GM18507 (cell line): ENCODE data around the gene TJP3.

Source experiments
- DNase-seq: peaks from one replicate; pipeline ENCODE4 v3.0.0; 2011; ENCODE audit warnings: low read depth; ENCODE audit not compliant: insufficient read length; ENCODE audit errors: extremely low spot score
- FAIRE-seq: peaks from 2 replicates; lab custom pipeline; 2011; peaks lifted over from hg19 to GRCh38; lab: Jason Lieb, UNC

TJP3 gene

DNA sequence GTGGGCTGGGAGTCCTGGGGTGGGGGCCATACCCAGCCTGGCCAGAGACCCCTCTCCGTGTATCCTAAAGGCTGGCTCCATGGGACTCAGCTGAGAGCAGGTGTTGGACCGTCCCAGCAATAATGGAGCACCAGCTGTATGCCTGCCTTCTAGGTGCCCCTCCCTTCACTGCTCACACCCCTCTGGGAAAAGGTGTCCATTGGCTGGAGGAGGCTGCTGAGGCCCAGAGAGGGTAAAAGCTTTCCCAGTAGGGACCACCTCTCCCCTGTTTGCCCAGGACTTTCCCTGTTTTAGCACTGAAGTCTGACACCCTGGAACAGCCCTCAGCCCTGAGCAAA lies 67.2 kb downstream of the TJP3 start:
- no peak for FAIRE-seq
- no peak for DNase-seq

DNA sequence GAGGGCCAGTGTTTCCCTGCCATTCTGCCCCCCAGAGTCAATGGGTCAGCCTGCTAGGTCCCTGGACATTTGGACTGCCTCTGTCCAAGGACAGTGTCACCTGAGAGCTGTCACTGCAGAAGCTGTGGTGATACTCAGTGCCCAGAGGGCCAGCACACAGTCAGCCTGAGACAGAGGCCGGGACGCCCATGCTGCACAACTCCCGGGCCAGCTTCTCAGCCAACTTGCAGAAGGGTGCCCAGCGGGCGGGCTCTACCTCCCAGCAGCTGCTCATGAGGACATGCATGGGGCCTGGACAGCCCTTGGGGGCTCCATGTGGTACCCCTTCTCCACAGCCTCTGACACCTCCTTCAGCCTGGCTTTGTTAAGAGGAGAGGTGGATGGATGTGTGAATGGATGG lies 67.6 kb downstream of the TJP3 start:
- no peak for DNase-seq
- no peak for FAIRE-seq

DNA sequence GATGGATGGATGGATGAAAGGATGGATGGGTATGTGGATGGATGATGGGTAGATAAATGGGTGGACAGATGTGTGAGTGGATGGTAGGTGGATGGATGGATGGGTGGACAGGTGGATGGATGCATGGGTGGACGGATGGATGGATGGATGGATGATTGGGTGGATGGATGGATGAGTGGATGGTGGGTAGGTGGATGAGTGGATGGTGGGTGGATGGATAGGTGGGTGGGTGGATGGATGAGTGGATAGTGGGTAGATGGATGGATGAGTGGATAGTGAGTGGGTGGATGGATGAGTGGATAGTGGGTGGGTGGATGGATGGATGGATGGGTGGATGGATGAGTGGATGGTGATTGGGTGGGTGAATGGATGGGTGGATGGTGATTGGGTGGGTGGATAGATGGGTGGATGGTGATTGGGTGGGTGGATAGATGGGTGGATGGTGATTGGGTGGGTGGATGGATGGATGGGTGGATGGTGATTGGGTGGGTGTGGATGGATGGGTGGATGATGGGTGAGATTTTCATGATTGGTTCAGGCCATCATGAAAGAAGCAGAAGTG lies 68.4 kb downstream of the TJP3 start:
- FAIRE-seq (no peak), DNase-seq (no peak)

DNA sequence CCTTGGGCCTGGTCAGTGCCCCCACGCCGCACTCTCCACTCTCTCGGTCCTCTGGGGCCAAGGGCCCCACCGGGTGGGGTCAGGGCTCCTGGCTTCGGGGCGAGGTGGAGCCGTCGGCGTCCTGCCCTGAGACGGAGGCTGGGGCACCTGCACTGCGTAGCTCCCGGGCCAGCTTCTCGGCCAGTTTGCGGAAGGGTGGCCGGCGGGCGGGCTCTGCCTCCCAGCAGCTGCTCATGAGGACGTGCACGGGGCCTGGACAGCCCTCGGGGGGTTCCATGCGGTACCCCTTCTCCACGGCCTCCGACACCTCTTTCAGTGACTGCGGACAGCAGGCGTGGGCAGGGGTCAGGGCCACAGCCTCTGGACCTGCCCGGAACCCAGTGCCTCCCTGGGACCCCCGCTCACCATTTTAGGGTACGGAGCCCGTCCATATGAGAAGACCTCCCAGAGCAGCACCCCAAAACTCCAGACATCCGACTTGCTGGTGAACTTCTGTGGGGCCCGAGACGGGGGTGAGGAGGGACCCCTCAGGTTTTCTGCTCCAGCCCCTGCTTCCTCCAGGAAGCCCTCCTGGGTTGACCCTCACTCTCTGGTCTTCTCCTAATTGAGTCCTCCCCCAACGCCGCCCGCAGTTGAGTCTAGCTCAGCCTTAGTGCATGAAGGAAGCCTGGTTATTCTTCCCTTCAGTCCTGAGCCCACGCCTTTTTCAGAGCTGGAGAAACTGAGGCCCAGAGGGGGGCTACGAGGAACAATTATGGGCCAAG lies 70.1 kb downstream of the TJP3 start:
- FAIRE-seq (no peak), DNase-seq (no peak)

DNA sequence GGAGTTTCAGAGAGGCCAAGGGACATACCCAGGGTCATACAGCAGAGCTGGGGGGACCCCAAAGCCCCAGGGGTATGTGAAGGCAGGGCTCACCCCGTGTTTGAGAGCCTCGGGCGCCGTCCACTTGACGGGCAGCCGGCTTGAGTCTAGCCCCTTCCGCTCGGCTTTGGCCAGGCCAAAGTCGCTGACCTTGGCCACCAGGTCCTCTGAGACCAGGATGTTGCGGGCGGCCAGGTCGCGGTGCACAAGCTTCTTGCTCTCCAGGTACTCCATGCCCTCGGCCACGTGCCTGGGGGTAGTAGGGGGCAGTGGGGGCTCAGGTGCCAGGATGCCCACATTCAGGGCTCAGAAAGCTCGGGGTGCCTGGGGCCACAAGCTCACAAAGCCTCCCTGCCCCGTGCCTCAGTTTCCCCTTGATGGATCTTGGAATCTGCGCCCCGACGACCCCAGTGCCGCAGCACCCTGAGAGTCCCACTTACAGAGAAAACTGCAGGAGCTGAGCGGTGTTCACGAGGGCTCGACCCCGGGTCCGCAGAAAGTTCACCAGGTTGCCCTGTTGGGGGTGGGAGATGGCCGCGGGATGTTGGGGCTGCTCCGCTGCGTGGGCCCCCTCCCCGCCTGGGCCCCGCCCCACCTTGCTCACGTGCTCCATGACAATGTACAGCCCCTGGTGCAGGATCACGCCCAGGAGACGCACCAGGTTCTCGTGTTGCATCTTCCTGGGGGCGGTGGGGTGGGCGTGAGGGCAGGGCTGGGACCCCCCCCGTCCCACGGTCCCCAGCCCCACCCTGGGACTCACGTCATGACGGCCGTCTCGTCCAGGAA lies 70.9 kb downstream of the TJP3 start:
- no peak for FAIRE-seq
- DNase-seq, result no peak

DNA sequence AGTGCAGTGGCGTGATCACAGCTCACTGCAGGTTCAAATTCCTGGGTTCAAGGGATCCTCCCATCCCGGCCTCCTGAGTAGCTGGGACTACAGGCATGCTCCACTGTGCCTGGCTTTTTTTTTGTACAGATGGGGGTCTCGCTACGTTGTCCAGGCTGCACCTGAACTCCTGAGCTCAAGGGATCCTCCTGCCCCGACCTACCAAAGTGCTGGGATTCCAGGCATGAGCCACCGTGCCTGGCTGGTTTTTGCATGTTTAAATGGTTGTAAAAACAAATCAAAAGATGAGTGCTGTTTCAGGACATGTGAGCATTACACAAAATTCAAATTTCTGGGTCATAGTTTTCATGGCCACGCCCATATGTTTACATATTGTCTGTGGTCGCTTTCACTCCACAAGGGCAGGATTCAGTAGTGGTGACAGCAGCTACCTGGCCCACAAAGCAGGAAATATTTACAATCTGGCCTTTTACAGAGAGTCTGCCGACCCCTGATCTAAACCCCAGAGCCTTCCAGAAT lies 72.7 kb downstream of the TJP3 start:
- DNase-seq (no peak), FAIRE-seq (no peak)

DNA sequence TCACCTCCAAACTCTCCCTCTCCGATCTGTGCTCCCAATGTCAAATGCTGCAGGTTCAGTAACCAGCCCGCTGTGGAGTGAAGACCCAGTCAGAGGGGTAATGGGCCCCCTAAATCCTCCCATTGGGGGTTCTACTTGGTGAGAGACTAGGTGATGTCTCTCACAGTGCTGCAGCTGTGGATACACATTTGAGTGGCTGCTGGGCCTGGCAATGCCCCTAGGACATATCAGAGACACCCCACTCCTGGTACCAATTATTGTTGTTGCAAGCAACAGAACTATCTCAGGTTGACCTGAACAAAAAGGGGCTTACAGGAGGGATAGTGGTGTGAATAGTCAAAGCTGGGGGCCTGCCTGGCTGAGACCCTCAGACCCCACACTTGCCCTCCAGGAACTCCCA lies 73.4 kb downstream of the TJP3 start:
- DNase-seq, result no peak
- FAIRE-seq, result no peak

DNA sequence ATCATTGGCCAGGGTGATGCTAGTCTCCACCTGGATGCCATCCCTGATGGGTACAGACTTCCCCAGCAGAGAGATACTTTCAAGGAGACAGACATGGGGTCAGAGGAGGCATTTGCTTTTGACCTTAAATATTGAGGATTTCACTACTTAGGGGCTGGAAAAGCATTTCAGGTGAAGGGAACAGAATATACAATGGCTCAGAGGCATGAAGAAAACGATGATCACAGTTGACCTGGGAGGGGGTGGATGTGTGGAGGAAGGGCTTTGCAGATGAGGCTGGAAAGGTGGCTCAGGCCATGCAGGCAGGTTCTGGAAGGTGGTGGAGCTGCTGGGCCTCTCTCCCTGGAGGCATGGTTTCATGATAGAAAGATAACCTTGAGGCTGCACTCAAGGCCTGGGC lies 74.1 kb downstream of the TJP3 start:
- DNase-seq, result no peak
- FAIRE-seq, result no peak

DNA sequence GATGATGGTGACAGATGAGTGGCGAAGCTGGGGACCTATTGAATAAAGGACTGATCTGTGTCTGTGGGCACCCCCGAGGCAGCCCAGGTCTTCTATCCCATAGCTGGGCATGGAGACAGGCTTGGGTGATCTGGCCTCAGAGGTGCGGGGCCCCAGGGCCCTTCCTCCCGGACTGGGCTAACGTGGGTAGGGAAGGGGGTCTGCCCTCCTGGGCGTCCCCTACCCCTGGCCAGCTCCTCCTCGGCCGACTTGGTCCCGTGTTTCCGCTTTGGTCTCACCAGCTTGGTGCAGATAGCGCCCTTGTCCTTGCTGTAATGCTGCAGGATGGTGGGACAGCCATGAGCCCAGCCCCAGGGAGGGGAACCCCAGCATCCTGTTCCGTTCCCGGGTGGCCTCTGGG lies 74.7 kb downstream of the TJP3 start:
- no peak for FAIRE-seq
- DNase-seq, result no peak

DNA sequence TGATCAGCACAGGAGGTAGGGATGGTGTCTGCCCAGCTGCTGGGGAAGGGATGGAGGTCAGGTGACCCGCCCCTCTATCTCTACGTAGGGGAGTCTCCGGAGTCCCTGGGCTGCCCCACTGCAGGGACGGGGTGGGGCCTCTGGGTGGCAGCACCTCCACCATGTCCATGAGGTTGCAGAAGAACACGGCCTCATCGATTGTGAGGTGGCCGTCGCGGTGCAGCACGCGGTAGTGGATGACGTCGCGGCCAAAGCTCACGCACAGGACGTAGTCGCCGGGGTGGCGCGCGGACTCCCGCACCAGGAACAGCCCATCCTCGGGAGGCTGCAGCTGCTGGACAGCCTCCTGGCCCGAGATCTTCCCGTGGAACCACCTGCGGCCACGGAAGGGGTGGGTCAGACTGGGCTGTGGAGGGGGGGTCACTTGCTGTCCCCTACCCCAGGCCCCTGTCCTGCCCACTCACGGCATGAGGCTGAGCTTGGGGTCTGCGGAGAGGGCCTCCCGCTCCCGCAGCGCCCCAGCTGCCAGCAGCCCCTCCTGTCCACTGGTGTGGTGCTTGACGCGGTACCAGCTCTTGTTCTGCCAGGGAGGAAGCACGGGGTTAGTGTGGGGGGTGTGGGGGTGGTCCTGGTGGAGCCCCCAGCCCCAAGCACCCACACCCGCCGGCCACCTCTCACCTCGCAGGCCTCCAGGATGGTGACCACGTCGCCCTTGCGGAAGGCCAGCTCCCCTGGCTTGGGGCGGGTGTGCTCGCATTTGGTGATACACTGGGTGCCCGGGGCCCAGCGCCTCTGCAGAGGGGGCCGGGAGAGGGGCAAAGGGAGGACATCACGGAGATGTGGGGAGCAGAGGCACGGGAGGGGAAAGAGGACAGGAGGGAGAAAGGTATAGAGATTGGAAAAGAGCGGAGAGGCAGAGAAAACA lies 75.7 kb downstream of the TJP3 start:
- DNase-seq, result no peak

DNA sequence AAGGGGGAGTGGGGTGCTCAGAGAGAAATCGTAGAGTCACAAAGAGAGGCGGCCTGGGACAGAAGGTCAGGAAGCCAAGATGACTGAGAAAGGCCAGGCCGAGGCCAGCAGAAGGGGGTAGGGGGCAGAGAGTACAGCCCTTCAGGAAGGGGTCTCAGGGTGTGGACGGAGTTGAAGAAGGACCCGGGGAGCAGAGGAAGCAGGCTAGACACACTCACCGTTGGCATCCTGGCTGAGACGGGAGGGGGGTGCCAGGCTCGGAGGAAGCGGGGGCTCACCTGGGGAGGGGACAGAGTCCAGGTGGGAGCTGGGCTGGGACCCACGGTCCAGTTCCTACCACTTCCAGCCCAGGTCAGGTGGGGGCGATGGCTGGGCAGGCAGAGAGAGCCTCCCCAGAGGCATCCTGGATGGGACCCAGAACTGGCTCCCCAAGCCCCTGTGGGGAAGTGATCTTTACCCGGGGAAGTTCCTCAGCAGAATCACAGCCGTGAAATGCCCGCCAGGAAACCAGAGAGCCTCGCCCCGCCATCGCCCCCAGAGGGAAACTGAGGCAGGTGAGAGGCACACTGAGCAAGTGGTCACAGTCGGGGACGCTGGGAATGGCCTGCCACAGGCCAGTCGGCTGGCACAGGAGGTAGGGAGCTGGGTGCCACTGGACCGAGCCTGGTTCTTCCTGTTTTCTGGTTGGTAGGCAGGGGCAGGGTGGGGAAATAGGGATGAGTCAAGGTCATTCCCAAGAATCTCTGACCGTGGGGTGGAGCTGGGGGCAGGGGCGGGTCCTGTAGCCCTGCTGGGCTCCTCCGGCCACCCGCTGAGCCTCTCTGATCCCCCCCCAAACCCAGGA lies 76.6 kb downstream of the TJP3 start:
- no peak for FAIRE-seq

More for the DNA sequence above, 75.7 kb downstream of the TJP3 start:
- no peak for FAIRE-seq

DNA sequence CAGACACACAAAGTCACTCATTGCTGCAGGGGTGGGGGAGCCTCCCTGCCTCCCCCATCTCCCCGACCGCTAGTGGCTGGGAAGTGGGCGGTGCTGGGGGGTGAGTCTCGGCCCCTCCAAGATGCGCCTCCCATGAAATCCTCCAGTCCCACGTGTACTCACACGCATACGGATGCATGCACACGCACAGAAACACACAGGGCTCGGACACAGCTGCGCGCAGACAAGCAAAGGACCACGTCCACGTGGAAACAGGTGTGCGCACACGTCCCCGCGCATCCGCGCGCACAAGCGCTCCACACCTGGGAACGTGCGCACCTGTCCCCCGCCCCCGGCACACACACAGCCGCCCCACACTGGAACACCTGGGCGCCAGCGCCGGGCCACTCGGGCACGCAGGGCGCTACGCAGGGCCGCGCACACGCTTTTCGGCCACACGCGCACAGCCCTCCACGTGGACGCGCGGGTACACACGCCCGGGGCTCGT lies 77.3 kb downstream of the TJP3 start:
- no peak for FAIRE-seq

More for the DNA sequence above, 76.6 kb downstream of the TJP3 start:
- no peak for DNase-seq

DNA sequence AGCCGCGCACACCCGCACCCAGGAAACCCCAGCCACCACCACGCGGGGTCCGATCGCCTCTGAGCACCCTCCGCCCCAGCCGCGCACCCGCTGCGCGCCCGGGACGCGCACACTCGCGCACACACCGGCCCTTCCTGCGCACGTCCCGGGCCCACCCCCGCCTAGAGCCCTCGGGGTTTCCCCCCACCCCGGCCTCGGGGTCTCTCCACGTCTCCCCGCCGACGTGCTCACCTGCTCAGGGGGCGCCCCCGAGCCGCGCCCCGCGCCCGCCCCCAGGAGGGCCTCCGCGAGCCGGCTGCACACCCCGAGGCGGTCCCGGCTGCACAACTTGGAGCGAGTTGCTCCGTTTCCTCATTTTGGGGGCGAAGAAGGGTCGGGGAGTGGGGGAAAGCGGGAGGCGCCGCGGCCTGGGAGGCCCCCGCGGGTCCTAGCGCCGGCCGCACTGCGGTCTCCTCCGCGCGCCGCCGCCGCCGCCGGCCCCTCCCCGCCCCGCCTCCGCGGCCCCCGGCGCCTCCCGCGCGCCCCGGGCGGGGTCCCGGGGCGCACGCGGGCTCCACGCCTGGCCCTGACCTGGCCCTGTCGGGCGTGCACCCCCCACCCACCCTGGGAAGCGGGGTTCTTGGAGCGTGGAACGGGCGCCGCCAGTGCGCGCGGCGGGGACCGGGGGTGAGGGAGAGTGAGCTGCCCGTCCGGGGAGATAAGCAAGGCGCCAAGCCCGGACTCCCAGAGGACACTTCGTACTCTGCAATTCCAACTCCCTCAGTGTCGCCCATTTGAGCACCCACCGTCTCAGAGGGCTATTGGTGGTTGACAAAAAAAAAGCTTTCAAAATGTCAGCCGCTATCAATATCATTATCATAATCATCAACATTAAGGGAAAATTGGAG lies 78.0 kb downstream of the TJP3 start, which contains the start of gene MATK:
Gene MATK, minus strand, starts transcription at position 444 of the 887 bp plus-strand sequence. CDS start 1,246 bp downstream, outside the sequence.
- FAIRE-seq (no peak), DNase-seq (no peak)

More for the DNA sequence above, 77.3 kb downstream of the TJP3 start:
- no peak for DNase-seq

DNA sequence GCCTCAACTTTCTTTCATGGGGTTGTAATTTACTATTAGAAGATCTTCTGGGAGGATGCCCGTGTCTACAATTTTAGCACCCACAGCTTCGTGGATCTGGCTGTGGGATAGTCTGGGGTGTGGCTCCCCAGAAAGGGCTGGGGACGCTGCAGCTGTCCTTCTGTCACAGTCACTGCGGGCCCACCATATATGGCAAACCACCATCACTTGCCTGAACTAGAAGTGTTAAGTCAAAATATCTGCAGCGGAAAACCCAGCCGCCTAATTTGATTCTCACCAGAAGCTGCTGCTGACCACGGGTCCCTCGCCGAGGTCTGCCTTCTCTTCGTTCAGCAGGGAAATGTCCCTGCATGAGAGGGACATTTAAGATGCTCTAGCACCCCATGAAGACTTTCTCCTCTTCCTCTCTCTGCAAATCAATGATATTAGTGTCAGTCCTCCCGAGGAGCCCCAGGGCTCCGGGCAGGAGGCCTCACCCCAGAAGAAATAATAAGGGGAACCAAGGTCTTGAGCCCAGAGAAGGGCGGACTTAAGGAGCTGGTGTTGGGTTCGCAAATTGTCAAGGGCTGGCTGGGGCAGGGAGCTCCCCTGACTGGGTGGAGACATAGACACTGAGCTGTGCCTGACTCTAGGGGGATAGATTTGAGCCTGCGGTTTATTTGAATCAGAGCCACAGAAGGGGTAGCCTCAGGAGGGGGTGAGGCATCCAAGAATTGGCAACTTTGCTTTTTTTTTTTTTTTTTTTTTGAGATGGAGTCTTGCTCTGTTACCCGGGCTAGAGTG lies 81.0 kb downstream of the TJP3 start:
- FAIRE-seq, result no peak
- DNase-seq, result no peak

DNA sequence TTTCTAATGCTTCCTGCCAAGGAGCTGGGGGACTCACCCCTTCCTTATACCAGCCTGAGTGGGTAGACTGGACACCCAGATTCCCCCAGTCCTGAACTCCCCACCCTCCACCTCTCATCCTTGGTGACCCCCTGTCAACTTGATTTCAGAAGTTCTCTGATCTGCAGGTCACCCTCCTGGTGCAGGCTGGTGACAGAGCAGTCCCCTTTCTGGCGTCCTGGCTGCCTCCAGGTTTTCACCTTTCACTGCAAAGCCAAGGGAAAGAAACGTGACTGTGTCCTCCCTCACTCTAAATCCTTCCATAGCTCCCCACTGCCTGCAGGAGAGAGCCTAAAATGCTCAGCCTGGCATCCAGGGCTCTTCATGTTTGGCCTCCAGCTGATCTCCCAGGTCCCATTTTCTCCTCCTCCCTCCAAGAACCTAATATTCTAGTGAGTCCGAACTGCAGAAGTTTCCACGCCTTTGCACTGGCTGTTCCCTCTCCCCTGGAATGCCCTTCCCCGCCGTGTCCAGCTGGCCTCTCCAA lies 82.1 kb downstream of the TJP3 start:
- DNase-seq (no peak), FAIRE-seq (no peak)

DNA sequence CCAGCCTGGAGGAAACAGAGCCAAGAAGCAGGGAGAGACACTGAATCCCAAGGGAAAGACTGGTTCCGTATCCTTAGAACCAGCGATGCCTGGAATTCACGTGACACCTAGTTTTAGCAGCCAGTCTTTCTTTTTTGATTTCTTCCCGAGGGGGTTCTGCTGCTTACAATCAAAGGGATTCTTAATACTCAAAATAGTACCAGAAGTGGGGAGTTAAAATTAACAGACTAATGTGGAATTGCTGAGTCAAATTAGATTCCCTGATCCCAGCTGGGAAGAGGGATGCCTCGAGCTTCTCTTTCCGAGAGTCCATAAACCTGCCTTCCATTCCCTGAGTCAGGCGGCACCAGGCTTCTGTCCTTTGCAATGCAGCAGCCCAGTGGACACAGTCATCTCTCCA lies 82.8 kb downstream of the TJP3 start:
- FAIRE-seq, result no peak

More for the DNA sequence above, 82.8 kb downstream of the TJP3 start:
- no peak for DNase-seq
